ENCODE results near the gene ARHGAP28. TPM values are rescaled to one million over a fixed set of nuclear protein-coding genes. Genes with fewer than 3 reads are reported as not detected.

Gene ARHGAP28
- total RNA-seq, 1 donor from 2014 or later: 117 TPM

- no peak overlapping the region for H3K27ac Mint-ChIP-seq
- no peaks in the 10 kb centered on the region for H3K27me3 Mint-ChIP-seq
- H3K9me3 Mint-ChIP-seq (ENCODE audit: low read depth): no peaks in the 10 kb centered on the region
- no peak for TF ChIP-seq CTCF (IDR thresholded peaks at IDR 0.05; ENCODE audit: unreplicated experiment)
- peaks cover 46% of the 10 kb centered on the region for H3K36me3 Mint-ChIP-seq (ENCODE audit: insufficient read depth)
- no peak overlapping the region for H3K4me3 Mint-ChIP-seq (ENCODE audit: low read depth)
- H3K4me1 Mint-ChIP-seq (ENCODE audit: low read depth): peaks cover 10% of the 10 kb centered on the region
- no peak for DNase-seq (ENCODE audit: low spot score, unreplicated experiment)
Observed at GRCh38 chr18:6940451-6940850, 210.9 kb downstream of the ARHGAP28 start.

GRCh38 chr18:6941996-6942395 lies 212.5 kb downstream of the ARHGAP28 start:
- Mint-ChIP-seq H3K36me3 (ENCODE audit: insufficient read depth) (peaks cover 54% of the 10 kb centered on the region), H3K4me1 (ENCODE audit: low read depth) (peaks cover 4% of the 10 kb centered on the region)
- TF ChIP-seq CTCF (IDR thresholded peaks at IDR 0.05; ENCODE audit: unreplicated experiment): no peak

GRCh38 chr18:6942742-6943141 lies 213.2 kb downstream of the ARHGAP28 start:
- no peaks in the 10 kb centered on the region for H3K27me3 Mint-ChIP-seq
- H3K4me3 Mint-ChIP-seq (ENCODE audit: low read depth): no peak overlapping the region
- TF ChIP-seq CTCF (IDR thresholded peaks at IDR 0.05; ENCODE audit: unreplicated experiment): no peak
- H3K4me1 Mint-ChIP-seq (ENCODE audit: low read depth): peaks cover 4% of the 10 kb centered on the region
- peaks cover 57% of the 10 kb centered on the region for H3K36me3 Mint-ChIP-seq (ENCODE audit: insufficient read depth)
- H3K9me3 Mint-ChIP-seq (ENCODE audit: low read depth): no peaks in the 10 kb centered on the region
- H3K27ac Mint-ChIP-seq: peak overlapping the region; percentile 20
- no peak for DNase-seq (ENCODE audit: low spot score, unreplicated experiment)

More at GRCh38 chr18:6941996-6942395, 212.5 kb downstream of the ARHGAP28 start:
- DNase-seq (ENCODE audit: low spot score, unreplicated experiment): no peak
- Mint-ChIP-seq H3K27ac (no peak overlapping the region), H3K27me3 (no peaks in the 10 kb centered on the region), H3K9me3 (ENCODE audit: low read depth) (no peaks in the 10 kb centered on the region), H3K4me3 (ENCODE audit: low read depth) (no peak overlapping the region)

- H3K36me3 Mint-ChIP-seq (ENCODE audit: insufficient read depth): peaks cover 55% of the 10 kb centered on the region
- peak overlapping the region; percentile 20 for H3K27ac Mint-ChIP-seq
- peaks cover 4% of the 10 kb centered on the region for H3K4me1 Mint-ChIP-seq (ENCODE audit: low read depth)
- no peaks in the 10 kb centered on the region for H3K9me3 Mint-ChIP-seq (ENCODE audit: low read depth)
- no peak for TF ChIP-seq CTCF (IDR thresholded peaks at IDR 0.05; ENCODE audit: unreplicated experiment)
- H3K4me3 Mint-ChIP-seq (ENCODE audit: low read depth): no peak overlapping the region
- no peak for DNase-seq (ENCODE audit: low spot score, unreplicated experiment)
- no peaks in the 10 kb centered on the region for H3K27me3 Mint-ChIP-seq
Observed at GRCh38 chr18:6943143-6943542, 213.6 kb downstream of the ARHGAP28 start.

GRCh38 chr18:6947338-6948030 lies 218.0 kb downstream of the ARHGAP28 start:
- Mint-ChIP-seq H3K36me3 (ENCODE audit: insufficient read depth) (peaks cover 67% of the 10 kb centered on the region), H3K4me1 (ENCODE audit: low read depth) (peaks cover 24% of the 10 kb centered on the region), H3K4me3 (ENCODE audit: low read depth) (no peak overlapping the region), H3K9me3 (ENCODE audit: low read depth) (no peaks in the 10 kb centered on the region), H3K27me3 (no peaks in the 10 kb centered on the region), H3K27ac (peak overlapping the region; percentile 63)
- TF ChIP-seq CTCF (IDR thresholded peaks at IDR 0.05; ENCODE audit: unreplicated experiment): no peak
- no peak for DNase-seq (ENCODE audit: low spot score, unreplicated experiment)

Measured in progenitor cell of endocrine pancreas (in vitro differentiated cells).